Measurements from ENCODE around the gene MYBBP1A.

The MYBBP1A gene

GRCh38 chr17:4569591-4569990, 14.4 kb upstream of the MYBBP1A start:
- no peak for DNase-seq

GRCh38 chr17:4566785-4567184, 11.6 kb upstream of the MYBBP1A start:
- DNase-seq: no peak

GRCh38 chr17:4565209-4566141, 10.3 kb upstream of the MYBBP1A start:
- peak; percentile 28 for DNase-seq

GRCh38 chr17:4562015-4562969, 7.1 kb upstream of the MYBBP1A start:
- DNase-seq: no peak

GRCh38 chr17:4560837-4561256, 5.7 kb upstream of the MYBBP1A start:
- DNase-seq: no peak

GRCh38 chr17:4560421-4560820, 5.2 kb upstream of the MYBBP1A start, which contains the start of gene GGT6:
GGT6 (minus strand) TSS chr17:4560577; CDS start chr17:4560521, 56 bp downstream.
- DNase-seq: no peak

- no peak for DNase-seq
Measured at GRCh38 chr17:4559966-4560365, 4.8 kb upstream of the MYBBP1A start.

- DNase-seq: no peak
Measured at GRCh38 chr17:4559139-4559791, 4.1 kb upstream of the MYBBP1A start.

GRCh38 chr17:4558347-4558971, 3.3 kb upstream of the MYBBP1A start:
- DNase-seq: no peak

- no peak for DNase-seq
Measured at GRCh38 chr17:4557626-4558346, 2.6 kb upstream of the MYBBP1A start.

GRCh38 chr17:4556996-4557395, 1.8 kb upstream of the MYBBP1A start:
- DNase-seq: no peak

GRCh38 chr17:4555873-4556759, 932 bp upstream of the MYBBP1A start:
- DNase-seq: no peak

GRCh38 chr17:4554441-4554996, 665 bp downstream of the MYBBP1A start:
- DNase-seq: no peak

- no peak for DNase-seq
Measured at GRCh38 chr17:4553669-4554068, 1.5 kb downstream of the MYBBP1A start.

- no peak for DNase-seq
Measured at GRCh38 chr17:4551796-4552525, 3.2 kb downstream of the MYBBP1A start.

- no peak for DNase-seq
Measured at GRCh38 chr17:4551141-4551540, 4.0 kb downstream of the MYBBP1A start.

- no peak for DNase-seq
Measured at GRCh38 chr17:4550534-4551039, 4.6 kb downstream of the MYBBP1A start.

GRCh38 chr17:4549781-4550533, 5.2 kb downstream of the MYBBP1A start:
- DNase-seq: no peak

Measured in T1000 (cell line).